ENCODE data around the gene PLEKHM1.

Gene PLEKHM1

GRCh38 chr17:45438931-45439610 is 51.5 kb downstream of the PLEKHM1 start:
- no peak for ATAC-seq
- TF ChIP-seq ESRRG (CRISPR knock-in tag; IDR thresholded peaks at IDR 0.05), result no peak
- no peak for TF ChIP-seq BACH2 (CRISPR knock-in tag; IDR thresholded peaks at IDR 0.05; ENCODE audit: borderline replicate concordance)

GRCh38 chr17:45437465-45438283 is 52.8 kb downstream of the PLEKHM1 start:
- ATAC-seq, result peak; percentile 62
- peak; percentile 68; the same call in 1 of the 2 replicates for TF ChIP-seq TCF4 (CRISPR knock-in tag; IDR thresholded peaks at IDR 0.05; ENCODE audit: borderline replicate concordance)
- no peak for TF ChIP-seq ZFP30 (CRISPR knock-in tag; IDR thresholded peaks at IDR 0.05)
- TF ChIP-seq, protein P1, sequence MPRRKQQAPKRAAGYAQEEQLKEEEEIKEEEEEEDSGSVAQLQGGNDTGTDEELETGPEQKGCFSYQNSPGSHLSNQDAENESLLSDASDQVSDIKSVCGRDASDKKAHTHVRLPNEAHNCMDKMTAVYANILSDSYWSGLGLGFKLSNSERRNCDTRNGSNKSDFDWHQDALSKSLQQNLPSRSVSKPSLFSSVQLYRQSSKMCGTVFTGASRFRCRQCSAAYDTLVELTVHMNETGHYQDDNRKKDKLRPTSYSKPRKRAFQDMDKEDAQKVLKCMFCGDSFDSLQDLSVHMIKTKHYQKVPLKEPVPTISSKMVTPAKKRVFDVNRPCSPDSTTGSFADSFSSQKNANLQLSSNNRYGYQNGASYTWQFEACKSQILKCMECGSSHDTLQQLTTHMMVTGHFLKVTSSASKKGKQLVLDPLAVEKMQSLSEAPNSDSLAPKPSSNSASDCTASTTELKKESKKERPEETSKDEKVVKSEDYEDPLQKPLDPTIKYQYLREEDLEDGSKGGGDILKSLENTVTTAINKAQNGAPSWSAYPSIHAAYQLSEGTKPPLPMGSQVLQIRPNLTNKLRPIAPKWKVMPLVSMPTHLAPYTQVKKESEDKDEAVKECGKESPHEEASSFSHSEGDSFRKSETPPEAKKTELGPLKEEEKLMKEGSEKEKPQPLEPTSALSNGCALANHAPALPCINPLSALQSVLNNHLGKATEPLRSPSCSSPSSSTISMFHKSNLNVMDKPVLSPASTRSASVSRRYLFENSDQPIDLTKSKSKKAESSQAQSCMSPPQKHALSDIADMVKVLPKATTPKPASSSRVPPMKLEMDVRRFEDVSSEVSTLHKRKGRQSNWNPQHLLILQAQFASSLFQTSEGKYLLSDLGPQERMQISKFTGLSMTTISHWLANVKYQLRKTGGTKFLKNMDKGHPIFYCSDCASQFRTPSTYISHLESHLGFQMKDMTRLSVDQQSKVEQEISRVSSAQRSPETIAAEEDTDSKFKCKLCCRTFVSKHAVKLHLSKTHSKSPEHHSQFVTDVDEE (CRISPR knock-in tag; IDR thresholded peaks at IDR 0.05), result peak; percentile 90
- no peak for TF ChIP-seq RARB (CRISPR knock-in tag; IDR thresholded peaks at IDR 0.05)
- no peak for TF ChIP-seq BACH2 (CRISPR knock-in tag; IDR thresholded peaks at IDR 0.05; ENCODE audit: borderline replicate concordance)
- TF ChIP-seq ZC3H10 (CRISPR knock-in tag; IDR thresholded peaks at IDR 0.05), result no peak
- TF ChIP-seq ZNF70 (CRISPR knock-in tag; IDR thresholded peaks at IDR 0.05), result peak; percentile 21; the same call in 1 of the 2 replicates

GRCh38 chr17:45436625-45437464 is 53.7 kb downstream of the PLEKHM1 start:
- ATAC-seq, result no peak

DNA sequence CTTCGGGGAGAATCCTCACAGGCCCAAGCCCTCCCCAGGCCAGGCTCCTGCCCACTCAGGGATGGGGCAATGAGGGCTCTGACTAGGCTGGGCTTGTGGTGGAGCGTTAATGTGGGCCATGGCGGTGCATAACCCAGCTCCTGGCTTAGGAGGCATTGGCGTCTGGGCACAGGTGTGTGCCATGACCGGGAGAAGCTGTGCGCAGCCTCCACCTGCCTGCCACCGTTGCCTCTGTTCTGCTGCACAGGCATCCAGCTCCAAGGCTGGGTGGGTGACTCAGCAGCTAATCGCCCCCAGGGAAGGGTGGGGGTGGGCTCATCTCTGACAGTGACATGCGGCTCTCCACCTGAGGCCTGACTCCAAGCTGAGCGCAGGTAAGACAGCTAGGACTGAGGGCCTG is 54.4 kb downstream of the PLEKHM1 start:
- TF ChIP-seq, protein P2, sequence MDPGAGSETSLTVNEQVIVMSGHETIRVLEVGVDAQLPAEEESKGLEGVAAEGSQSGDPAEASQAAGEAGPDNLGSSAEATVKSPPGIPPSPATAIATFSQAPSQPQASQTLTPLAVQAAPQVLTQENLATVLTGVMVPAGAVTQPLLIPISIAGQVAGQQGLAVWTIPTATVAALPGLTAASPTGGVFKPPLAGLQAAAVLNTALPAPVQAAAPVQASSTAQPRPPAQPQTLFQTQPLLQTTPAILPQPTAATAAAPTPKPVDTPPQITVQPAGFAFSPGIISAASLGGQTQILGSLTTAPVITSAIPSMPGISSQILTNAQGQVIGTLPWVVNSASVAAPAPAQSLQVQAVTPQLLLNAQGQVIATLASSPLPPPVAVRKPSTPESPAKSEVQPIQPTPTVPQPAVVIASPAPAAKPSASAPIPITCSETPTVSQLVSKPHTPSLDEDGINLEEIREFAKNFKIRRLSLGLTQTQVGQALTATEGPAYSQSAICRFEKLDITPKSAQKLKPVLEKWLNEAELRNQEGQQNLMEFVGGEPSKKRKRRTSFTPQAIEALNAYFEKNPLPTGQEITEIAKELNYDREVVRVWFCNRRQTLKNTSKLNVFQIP (CRISPR knock-in tag; IDR thresholded peaks at IDR 0.05; ENCODE audit: borderline replicate concordance, low read depth), result no peak
- TF ChIP-seq SNAI2 (CRISPR knock-in tag; IDR thresholded peaks at IDR 0.05), result no peak

More at GRCh38 chr17:45436625-45437464, 53.7 kb downstream of the PLEKHM1 start:
- no peak for TF ChIP-seq TOX (CRISPR knock-in tag; IDR thresholded peaks at IDR 0.05; ENCODE audit: borderline replicate concordance)

GRCh38 chr17:45435481-45435880 is 55.0 kb downstream of the PLEKHM1 start:
- TF ChIP-seq ZFP30 (CRISPR knock-in tag; IDR thresholded peaks at IDR 0.05) (no peak), OSR1 (CRISPR knock-in tag; IDR thresholded peaks at IDR 0.05) (no peak), ZC3H10 (CRISPR knock-in tag; IDR thresholded peaks at IDR 0.05) (no peak), ZFP3 (CRISPR knock-in tag; IDR thresholded peaks at IDR 0.05) (no peak), ZNF565 (CRISPR knock-in tag; conservative IDR thresholded peaks at IDR 0.05; ENCODE audit: low read depth) (no peak), CSRNP3 (CRISPR knock-in tag; IDR thresholded peaks at IDR 0.05) (no peak), TCF4 (CRISPR knock-in tag; IDR thresholded peaks at IDR 0.05; ENCODE audit: borderline replicate concordance) (no peak), PPARA (CRISPR knock-in tag; IDR thresholded peaks at IDR 0.05; ENCODE audit: borderline replicate concordance) (no peak), ISL1 (CRISPR knock-in tag; IDR thresholded peaks at IDR 0.05) (no peak), TOX (CRISPR knock-in tag; IDR thresholded peaks at IDR 0.05; ENCODE audit: borderline replicate concordance) (no peak), GLIS3 (CRISPR knock-in tag; IDR thresholded peaks at IDR 0.05) (no peak), RARB (CRISPR knock-in tag; IDR thresholded peaks at IDR 0.05) (no peak)
- TF ChIP-seq, protein P3, sequence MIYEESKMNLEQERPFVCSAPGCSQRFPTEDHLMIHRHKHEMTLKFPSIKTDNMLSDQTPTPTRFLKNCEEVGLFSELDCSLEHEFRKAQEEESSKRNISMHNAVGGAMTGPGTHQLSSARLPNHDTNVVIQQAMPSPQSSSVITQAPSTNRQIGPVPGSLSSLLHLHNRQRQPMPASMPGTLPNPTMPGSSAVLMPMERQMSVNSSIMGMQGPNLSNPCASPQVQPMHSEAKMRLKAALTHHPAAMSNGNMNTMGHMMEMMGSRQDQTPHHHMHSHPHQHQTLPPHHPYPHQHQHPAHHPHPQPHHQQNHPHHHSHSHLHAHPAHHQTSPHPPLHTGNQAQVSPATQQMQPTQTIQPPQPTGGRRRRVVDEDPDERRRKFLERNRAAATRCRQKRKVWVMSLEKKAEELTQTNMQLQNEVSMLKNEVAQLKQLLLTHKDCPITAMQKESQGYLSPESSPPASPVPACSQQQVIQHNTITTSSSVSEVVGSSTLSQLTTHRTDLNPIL (CRISPR knock-in tag; IDR thresholded peaks at IDR 0.05; ENCODE audit: low read depth), result no peak
- TF ChIP-seq, protein P1 (CRISPR knock-in tag; IDR thresholded peaks at IDR 0.05), result no peak
- ATAC-seq, result no peak

More for the DNA sequence above, 54.4 kb downstream of the PLEKHM1 start:
- no peak for ATAC-seq
